GM19328 (cell line): ENCODE measurements around the gene DLG2.
"Not testable (repeated sequence)": the region's sequence is repeated elsewhere in the genome, so short reads cannot be mapped to it uniquely, and the experiment has no call there.

ENCODE experiments used
- ATAC-seq: cut with Tn5 transposase; IDR thresholded peaks from one replicate; pipeline ENCODE4 v1.9.1; 2021; ENCODE audit warnings: mild to moderate bottlenecking, moderate library complexity; ENCODE audit not compliant: unreplicated experiment

Gene DLG2

GRCh38 chr11:85256433-85256832, 370.7 kb downstream of the DLG2 start:
- ATAC-seq: no peak

DNA sequence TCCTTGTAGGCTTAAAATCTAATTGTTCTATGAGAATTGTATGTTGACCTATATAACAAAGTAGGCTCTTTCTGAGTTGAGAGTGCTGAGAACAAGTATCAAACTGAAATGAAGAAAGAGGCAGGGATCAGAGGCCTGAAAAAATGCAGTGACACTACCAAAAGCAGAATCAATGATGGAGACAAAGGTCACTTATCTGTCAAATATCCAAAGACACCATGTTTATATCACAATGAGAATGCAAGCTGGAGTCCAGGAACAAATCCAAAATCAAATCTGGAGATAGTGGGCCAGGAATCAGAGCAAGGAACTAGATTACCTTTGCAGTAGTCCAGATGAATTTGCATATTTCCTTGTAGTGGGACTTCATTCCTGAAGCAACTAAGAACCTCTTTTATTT, 377.7 kb downstream of the DLG2 start:
- ATAC-seq: no peak

DNA sequence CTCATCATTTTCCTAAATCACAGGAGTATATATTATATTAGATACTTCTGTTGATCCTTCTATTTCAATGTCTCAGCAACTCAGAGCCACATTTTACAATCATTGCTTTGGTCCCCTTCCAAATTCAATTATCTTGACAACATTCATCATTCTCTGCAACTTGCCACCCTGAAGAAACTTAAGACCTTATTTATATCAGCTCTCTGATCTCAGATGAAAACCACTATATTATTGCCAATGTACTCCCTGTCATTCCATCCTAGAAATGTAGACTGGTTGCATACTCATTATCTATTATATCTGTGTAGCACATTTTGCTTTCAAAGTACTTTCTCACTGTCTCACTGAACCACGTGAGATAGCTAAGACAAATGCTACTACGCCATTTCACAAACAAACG, 379.3 kb downstream of the DLG2 start:
- ATAC-seq: no peak

DNA sequence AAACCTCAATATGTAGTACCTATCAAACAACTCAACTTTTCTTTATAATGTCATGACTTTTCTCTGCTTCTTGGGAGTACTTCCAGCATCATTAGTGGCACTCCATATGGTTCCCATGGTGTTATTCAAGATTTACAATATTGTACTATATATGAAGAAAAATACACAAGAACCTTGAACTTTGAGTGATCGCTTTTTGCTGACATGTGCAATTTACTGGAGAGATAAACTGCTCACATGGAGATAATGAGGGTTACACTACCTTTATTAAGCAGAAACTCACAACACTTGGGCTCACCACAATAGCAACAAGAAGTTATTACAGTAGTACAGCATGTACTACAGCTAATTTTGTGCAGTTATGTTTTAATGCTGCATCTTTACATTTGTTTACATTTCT, 388.2 kb downstream of the DLG2 start:
- ATAC-seq: no peak

DNA sequence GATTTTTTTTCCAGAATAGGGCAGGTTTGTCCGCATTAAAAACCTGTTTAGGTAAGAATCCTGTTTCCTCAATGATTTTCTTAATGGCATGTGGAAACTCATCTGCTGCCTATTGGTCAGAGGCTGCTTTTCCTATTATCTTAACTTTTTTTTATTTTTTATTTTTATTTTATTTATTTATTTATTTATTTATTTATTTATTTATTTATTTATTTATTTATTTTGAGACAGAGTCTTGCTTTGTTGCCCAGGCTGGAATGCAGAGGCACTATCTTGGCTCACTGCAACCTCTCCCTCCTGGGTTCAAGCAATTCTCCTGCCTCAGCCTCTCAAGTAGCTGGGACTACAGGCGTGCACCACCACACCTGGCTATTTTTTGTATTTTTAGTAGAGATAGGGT, 389.1 kb downstream of the DLG2 start:
- ATAC-seq: not testable (repeated sequence)

GRCh38 chr11:85236211-85236610, 390.9 kb downstream of the DLG2 start:
- no peak for ATAC-seq

- no peak for ATAC-seq
These were observed 394.6 kb downstream of the DLG2 start for GRCh38 chr11:85232559-85232958.

DNA sequence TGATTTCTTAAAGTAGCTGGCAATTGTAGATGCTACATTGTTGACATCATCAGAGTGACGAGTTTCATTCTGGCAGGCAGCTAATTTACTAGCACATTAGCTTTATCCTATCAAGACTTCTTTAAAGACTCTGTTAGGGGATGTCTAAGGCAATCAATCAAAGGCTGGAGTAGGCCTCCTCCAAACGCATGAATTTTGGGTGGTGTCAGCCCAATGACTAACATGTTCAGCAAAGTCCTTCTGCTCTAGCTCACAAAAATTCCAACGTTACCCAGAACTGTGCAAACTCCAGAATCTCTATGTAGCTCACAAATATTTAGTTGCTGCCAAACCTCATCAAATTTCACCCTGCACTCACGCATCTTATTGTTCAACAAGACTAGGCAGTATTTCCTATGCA, 395.6 kb downstream of the DLG2 start:
- no peak for ATAC-seq

- not testable (repeated sequence) for ATAC-seq
These were observed 397.4 kb downstream of the DLG2 start for GRCh38 chr11:85229723-85230122.

- ATAC-seq: no peak
These were observed 430.2 kb downstream of the DLG2 start for GRCh38 chr11:85196968-85197367.

GRCh38 chr11:85195934-85196333, 431.2 kb downstream of the DLG2 start:
- no peak for ATAC-seq

DNA sequence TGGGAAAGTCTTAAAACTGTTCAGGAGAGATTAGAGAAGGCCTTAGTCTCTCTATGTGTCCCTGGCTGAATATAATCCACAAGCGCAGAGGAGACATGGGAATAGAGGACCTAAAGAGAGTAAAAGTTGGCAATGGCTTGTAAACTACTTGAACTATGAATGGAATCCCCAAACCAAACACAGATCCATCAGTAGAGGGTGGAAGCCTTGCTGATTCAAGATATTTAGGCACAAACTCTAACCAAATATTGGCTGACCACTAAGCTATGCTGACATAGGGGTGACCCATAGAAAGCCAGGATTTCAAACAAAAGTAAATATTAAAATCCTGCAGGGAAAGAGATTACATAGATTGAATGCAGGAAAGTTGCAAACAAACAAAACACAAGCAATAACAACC, 439.2 kb downstream of the DLG2 start:
- ATAC-seq: no peak

DNA sequence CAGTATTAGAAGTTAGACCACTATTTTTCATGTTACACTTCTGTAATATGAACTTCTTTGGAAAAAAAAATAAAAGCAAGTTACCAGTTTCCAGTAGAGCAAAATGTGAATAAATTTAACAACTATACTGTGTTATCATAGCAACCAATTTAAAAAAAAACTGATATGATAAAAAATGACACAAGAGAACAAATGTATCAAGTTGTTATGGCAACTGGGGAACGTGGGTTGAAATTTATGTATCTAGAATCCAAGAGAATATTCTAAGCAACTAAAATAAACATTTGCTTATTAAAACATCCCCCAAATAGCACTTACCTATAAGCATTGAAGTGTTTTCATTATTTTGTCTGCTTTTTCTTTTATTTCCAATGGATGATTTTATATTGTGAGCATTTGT, 442.4 kb downstream of the DLG2 start:
- no peak for ATAC-seq

GRCh38 chr11:85182441-85183387, 444.4 kb downstream of the DLG2 start:
- peak; percentile 89 for ATAC-seq

- ATAC-seq: no peak
These were observed 446.6 kb downstream of the DLG2 start for GRCh38 chr11:85180528-85180927.

DNA sequence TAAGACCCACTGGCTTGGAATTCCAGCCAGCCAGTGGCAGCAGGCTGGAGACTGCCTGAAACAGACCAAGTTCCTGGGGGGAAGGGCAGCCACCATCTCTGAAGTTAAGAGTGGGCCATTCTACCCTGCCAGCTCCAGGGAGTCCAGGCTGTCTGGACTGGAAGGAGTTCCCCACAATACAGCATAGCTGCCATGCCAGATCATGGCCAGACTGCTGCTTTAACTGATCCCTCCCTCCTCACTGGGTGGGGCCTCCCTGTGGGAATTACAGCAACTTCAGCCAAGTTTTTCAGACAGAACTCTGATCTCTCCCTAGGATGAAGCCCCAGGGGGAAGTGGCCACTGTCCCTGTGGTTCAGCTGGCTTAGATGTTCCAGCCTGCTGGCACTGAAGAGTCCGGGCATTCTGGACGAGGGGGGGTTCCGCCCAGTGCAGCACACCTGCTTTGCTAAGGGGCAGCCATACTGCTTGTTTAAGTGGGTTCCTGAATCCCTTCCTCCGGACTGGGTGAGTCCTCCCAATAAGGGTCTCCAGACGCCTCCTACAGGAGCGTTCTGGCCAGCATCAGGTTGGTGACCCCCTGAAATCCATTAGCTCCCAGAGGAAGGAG, 455.4 kb downstream of the DLG2 start:
- no peak for ATAC-seq

GRCh38 chr11:85170184-85170583, 457.0 kb downstream of the DLG2 start:
- ATAC-seq: no peak

DNA sequence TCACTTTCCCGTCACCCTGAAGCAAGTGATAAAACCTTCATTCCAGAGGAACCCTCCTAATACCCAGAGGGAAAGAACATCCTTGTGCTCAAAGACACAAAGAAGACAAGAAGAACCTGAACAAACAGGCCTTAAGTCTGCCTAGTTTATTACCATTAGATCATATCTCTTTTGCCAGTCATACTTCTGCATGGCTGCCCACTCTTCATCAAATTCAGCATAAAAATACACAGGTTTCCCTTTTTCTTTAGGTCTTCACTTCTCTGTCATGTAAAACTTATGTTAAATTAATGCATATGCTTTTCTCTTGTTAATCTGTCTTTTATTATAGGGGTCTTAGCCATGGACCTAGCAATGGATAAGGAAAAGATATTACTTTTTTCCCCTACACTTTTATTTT, 459.7 kb downstream of the DLG2 start:
- ATAC-seq: no peak

- ATAC-seq: no peak
These were observed 460.1 kb downstream of the DLG2 start for GRCh38 chr11:85167038-85167437.

DNA sequence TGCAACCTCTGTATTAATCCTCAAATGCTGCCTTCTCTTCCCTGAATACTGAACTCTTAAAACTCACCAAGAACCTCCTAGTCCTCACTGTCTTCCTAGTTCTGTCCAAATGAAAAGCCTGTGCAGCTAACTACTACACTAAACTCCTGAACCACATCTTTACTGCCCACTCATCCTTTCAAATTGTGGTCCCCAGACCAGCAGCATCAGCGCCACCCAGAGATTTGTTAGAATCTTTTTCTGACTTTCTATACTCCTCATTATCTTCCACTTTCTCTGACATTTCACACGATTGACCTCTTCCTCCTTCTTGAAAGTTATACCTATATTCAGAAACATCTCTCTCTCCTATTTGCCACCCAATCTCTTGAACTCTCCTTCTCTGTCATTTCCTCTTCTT, 461.3 kb downstream of the DLG2 start:
- ATAC-seq: no peak

DNA sequence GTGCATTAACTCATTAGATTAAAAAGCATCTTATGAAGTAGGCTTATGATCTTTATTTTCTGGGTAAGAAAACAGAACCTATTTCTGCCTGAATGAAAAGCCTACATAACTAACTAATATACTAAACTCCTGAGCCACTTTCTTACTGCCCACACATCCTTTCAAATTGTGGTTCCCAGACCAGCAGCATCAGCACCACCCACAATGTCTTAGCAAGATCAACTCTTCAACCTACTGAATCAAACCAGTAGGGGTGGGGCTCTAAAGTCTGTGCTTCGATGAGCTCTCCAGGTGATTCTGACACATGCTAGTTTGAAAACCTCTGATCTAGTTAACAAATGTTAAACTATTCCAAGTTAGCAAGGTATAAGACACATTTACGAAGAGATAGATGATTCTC, 462.4 kb downstream of the DLG2 start:
- ATAC-seq: no peak

DNA sequence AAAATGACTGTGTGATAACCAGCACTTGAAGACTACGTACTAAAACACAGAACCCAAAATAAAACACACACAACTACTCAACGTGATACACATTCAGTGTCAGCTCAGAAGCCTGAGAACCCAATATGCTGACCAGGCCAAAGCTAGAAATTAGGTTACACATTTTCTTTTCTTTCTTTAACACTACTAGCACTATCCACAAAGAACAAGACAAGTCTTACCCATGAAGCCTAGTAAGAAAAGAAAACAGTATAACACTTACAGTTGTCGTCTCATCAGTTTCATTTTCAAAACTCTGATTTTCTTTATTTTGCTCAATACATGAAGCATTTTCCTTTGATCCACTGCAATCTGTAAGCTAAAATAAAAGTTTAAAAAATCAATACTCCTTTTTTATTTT, 472.9 kb downstream of the DLG2 start:
- no peak for ATAC-seq
